GM18519 (cell line): Measurements from ENCODE around the gene MYDGF.

Experiments used
- ATAC-seq: cut with Tn5 transposase; IDR thresholded peaks from one replicate; pipeline ENCODE4 v1.9.1; 2021; ENCODE audit warnings: mild to moderate bottlenecking, moderate library complexity; ENCODE audit not compliant: unreplicated experiment, low FRiP score

The MYDGF gene

GRCh38 chr19:4678881-4679790 is 9.0 kb upstream of the MYDGF start:
- no peak for ATAC-seq

DNA sequence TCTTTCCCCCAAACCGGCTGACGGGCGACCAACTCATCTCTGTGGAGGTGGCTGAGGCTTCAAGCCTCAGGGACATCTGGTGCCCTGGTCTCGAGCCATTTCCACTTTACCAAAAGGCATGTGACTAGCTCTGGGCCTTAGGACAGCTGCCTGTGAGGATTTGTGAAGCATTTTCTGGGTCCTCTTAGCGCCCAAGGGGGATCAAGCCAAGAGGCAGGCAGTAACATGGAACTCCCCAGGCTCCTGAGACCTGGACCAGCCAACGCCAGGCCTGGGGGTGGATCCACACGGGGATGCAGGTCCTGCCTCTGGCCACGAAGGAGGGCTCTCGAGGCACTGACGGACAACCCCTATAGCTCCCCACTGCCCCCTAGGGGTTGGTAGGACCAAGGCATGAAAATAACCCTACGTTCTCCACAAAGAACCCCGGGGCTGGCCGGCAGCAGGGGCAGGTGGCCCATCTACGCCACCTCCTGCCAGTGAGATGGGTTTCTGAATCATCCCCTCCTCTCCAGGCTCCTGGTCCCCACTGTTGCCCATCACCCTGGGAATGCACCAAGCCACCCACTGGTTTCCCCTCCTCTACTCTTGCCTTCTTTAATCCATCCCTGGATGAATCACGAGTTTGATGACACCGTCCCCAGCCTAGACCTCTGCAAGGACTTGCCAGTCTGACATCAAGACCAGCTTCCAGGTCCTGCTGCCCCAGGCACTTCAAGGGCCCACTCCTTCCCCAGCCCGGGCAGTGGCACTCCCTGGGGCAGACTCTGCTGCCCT is 7.0 kb upstream of the MYDGF start:
- no peak for ATAC-seq

- ATAC-seq = no peak
These were observed 5.2 kb upstream of the MYDGF start for GRCh38 chr19:4675346-4675745.

- no peak for ATAC-seq
These were observed 3.6 kb upstream of the MYDGF start for GRCh38 chr19:4673726-4674125.

GRCh38 chr19:4673216-4673615 is 3.1 kb upstream of the MYDGF start:
- ATAC-seq = no peak

GRCh38 chr19:4671185-4671851 is 1.2 kb upstream of the MYDGF start:
- ATAC-seq = no peak

GRCh38 chr19:4664642-4665041 is 5.5 kb downstream of the MYDGF start:
- no peak for ATAC-seq

DNA sequence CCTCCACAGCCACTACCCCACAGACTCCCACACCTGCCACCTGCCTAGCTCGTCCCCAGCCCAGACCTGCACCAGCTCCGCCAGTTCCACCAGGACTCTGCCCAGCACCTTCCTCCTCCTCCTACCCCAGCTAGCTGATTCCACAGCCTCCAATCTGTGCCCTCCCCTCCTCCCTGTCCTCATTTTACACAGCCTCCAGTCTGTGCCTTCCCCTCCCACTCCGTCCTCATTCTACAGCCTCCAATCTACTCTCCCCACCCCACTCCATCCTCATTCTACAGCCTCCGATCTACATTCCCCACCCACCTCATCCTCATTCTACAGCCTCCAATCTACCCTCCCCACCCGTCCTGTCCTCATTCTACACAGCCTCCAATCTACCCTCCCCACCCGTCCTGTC is 7.3 kb downstream of the MYDGF start:
- no peak for ATAC-seq

DNA sequence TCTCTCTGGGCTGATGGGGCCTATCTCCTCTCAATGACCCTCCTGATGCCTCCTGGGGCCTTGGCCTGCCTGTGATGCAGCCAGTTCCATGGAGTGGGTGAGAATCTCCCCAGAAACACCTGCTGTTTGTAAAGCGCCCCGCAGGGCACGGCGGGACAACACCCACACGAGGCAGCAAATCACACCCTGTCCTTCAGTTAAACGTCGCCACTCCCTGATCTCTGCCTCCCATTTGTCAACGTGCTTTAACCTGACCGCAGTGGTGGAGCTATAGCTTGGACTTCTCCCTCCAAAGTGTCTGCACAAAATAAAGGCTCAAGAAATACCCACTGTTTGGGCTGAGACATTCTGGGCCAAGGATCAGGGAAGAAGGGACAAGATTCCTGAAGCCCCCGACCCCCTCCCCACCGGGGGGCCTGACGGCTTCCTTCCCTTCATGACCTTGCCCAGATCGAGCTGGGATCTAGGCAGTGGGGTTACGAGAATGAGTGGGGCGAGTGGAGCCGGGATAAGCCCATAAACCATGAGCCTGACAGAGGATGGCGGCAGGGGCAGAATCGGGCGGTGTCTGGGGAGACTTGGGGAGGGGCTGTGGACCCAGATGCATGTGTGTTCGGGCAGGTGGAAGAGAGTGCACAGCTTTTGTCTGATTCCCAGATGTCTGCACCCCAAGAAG is 8.0 kb downstream of the MYDGF start:
- ATAC-seq = no peak

DNA sequence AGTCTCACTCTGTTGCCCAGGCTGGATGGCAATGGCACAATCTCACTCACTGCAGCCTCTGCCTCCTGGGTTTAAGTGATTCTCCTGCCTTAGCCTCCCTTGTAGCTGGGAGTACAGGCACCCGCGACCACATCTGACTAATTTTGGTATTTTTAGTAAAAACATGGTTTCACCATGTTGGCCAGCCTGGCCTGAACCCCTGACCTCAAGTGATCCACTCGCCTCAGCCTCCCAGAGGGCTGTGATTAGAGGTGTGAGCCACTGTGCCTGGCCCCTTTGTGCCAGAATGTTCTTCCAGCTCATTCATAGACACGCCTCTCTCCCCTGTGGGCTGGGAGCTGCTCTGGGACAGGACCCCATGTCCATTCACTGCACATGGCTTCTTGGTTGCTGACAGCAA is 9.1 kb downstream of the MYDGF start:
- no peak for ATAC-seq

- ATAC-seq = no peak
These were observed 9.9 kb downstream of the MYDGF start for GRCh38 chr19:4660181-4660791.

DNA sequence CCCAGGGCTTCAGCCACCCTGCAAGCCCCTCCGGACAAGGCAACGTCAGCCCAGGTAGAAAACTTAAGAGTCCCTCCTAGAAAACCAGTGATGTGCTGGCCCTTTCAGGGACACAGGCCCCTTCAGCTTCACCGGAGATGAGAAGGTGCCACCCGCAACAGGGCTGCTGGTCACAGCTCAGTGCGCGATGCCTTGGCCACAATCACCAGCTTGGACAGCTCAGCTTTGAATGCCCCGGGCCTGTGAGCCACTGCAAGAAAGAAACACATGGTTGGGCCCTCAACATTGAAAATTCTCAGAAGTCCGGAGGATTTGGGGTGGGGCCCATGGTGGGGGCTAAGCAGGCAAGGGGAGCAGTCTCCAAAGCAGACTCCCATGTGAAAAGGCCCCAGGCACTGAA is 12.3 kb downstream of the MYDGF start:
- no peak for ATAC-seq

- no peak for ATAC-seq
These were observed 12.9 kb downstream of the MYDGF start for GRCh38 chr19:4657262-4657661.

GRCh38 chr19:4656102-4656501 is 14.0 kb downstream of the MYDGF start:
- ATAC-seq = no peak

- no peak for ATAC-seq
These were observed 15.4 kb downstream of the MYDGF start for GRCh38 chr19:4654437-4655361.

DNA sequence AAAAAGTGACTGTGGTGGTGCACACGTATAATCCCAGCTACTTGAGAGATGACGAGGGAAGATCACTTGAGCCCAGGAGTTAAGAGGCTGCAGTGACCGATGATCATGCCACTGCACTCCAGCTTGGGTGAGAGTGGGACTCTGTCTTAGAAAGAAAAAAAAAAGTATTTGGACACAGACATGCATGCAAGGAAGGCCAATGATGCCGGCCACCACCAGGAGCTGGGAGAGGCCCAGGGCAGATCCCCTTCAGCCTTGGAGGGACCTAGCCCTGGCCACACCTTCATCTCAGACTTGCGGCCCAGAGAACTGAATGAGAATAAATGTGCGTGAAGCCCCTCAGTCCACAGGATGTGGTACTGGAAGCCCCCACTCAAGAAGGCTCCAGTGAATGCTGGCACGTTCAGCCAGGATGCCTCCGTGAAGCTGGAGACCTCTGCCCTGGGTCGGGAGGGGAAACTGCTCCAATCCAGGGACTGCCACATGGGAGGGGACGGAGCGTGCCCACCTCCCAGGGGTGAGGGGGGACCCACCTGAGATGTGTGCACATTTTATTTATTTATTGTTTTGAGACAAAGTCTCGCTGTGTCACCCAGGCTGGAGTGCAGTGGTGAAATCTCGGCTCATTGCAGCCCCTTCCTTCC is 16.2 kb downstream of the MYDGF start:
- no peak for ATAC-seq

GRCh38 chr19:4652075-4652474 is 18.1 kb downstream of the MYDGF start:
- no peak for ATAC-seq

DNA sequence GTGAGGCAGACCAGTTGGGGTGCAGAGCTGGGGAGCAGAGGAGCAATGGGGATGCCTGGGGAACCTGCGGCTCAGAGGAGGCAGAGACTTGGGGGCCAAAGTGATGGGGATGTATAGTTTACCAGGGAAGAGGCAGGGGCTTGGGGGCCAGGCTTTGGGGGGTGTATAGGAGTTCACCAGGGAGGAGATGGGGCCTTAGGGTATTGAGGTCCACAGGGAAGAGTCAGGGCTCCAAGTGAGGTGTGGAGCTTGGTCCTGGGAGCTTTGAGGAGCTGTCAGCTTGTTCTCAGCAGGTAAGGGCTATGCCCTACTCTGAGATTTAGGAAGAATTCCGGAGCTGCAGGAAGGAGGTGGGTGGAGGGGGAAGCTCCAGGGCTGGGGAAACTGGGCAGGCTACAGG is 20.0 kb downstream of the MYDGF start:
- ATAC-seq = no peak
